Measurements from ENCODE around the gene ZNF236. TPM values are rescaled to one million over a fixed set of nuclear protein-coding genes. Genes with fewer than 3 reads are reported as not detected.

The ZNF236 gene
- total RNA-seq, 2 donors from 2014 or later = 8.3 to 29.0 TPM

DNA sequence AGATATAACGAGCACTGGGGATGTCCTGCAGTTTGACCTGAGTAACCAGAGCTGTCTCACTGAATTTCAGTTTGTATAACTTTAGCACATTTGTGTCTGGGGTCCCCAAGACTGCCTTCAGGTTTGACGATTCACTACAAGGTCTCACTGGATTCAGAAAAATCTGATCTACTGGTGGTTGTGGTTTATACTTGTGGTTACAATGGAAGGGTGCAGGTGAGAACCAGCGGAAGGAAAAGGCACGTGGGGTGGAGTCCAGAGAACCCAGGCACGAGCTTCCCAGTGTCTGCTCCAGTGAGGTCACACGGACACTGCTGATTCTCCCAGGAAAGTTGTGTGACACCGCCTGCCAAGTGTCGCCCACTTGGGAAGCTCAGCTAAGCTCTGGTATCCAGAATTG is 126.0 kb downstream of the ZNF236 start:
- Histone ChIP-seq H3K9me3 (no peaks in the 10 kb centered on the region), H3K4me1 (replicated peaks) (peaks cover 4% of the 10 kb centered on the region), H3K36me3 (peaks cover 0 to 4% of the 10 kb centered on the region in 2 donors), H3K27me3 (replicated peaks; ENCODE audit: insufficient read depth) (no peaks in the 10 kb centered on the region), H3K27ac (no peak overlapping the region), H3K4me3 (no peak overlapping the region)
- 95% methylated on average over 8 of the region's 8 CpGs for WGBS
- TF ChIP-seq POLR2A (IDR thresholded peaks at IDR 0.05) (no peak), POLR2AphosphoS5 (IDR thresholded peaks at IDR 0.05) (no peak)
- TF ChIP-seq, protein P1, sequence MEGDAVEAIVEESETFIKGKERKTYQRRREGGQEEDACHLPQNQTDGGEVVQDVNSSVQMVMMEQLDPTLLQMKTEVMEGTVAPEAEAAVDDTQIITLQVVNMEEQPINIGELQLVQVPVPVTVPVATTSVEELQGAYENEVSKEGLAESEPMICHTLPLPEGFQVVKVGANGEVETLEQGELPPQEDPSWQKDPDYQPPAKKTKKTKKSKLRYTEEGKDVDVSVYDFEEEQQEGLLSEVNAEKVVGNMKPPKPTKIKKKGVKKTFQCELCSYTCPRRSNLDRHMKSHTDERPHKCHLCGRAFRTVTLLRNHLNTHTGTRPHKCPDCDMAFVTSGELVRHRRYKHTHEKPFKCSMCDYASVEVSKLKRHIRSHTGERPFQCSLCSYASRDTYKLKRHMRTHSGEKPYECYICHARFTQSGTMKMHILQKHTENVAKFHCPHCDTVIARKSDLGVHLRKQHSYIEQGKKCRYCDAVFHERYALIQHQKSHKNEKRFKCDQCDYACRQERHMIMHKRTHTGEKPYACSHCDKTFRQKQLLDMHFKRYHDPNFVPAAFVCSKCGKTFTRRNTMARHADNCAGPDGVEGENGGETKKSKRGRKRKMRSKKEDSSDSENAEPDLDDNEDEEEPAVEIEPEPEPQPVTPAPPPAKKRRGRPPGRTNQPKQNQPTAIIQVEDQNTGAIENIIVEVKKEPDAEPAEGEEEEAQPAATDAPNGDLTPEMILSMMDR (IDR thresholded peaks at IDR 0.05) = no peak
- intact Hi-C loops (cut with DNase I) = no loop called here
- DNase-seq (ENCODE audit: low spot score) = no peak

DNA sequence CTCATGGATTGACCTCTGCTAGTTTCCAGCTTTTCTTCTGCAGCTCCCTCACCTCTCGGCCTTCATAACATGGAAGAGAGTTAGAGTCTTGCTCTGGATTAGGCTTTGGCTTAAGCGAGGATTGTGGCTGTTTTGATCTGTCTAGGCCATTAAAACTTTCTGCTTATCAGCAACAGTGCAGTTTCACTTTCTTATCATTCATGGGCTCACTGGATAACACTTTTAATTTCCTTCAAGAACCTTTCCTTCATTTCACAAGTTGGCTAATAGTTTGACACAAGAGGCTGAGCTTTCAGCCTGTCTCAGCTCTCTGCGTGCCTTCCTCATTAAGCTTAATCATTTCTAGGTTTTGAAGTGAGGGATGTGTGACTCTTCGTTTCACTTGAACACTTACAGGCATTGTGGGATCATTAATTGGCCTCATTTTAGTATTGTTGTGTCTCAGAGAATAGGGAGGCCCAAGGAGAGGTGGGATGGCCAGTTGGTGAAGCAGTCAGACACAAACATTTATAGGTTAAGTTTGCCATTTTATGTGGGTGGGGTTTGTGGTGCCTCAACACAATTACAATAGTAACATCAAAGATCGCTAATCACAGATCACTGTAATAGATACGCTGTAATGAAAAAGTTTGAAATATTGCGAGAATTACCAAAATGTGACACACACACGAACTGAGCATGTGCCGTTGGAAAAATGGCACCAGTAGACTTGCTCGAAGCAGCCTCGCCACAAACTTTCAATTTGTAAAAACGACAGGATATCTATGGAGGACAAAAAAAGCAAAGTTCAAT is 129.3 kb downstream of the ZNF236 start:
- H3K27ac ChIP-seq = no peak overlapping the region

DNA sequence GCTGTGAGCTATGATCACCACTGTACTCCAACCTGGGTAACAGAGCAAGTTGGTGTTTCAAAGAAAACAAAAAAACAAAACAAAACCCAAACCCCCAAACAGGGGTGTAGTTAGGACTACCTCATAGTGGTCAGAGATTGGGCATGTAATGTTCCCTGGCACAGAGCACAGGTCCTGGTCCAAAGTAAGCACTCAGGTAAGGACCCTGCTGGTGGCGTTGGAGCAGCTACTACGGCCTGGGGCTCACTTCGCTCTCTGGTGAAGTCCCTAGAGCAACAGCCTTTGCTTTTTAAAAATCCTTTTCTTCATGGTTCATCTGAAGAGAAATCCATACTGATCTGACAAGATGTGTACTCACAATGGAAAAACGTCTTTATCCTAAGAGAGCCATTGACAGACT is 130.4 kb downstream of the ZNF236 start:
- H3K27me3 ChIP-seq (replicated peaks; ENCODE audit: insufficient read depth) = no peaks in the 10 kb centered on the region
- peaks cover 13% of the 10 kb centered on the region for H3K4me1 ChIP-seq (replicated peaks)
- TF ChIP-seq, protein P1 (IDR thresholded peaks at IDR 0.05) = no peak
- TF ChIP-seq POLR2A (IDR thresholded peaks at IDR 0.05) = no peak
- no peak for TF ChIP-seq POLR2AphosphoS5 (IDR thresholded peaks at IDR 0.05)
- no peaks in the 10 kb centered on the region for H3K9me3 ChIP-seq
- 53% methylated on average over 4 of the region's 4 CpGs for WGBS
- peaks cover 0 to 4% of the 10 kb centered on the region in 2 donors for H3K36me3 ChIP-seq
- H3K27ac ChIP-seq = peak overlapping the region; percentile 77 to 86
- DNase-seq (ENCODE audit: low spot score) = peak; percentile 49
- intact Hi-C loops (cut with DNase I) = no loop called here
- no peak overlapping the region for H3K4me3 ChIP-seq

More for the DNA sequence above, 129.3 kb downstream of the ZNF236 start:
- H3K4me1 ChIP-seq (replicated peaks) = peaks cover 8% of the 10 kb centered on the region
- H3K36me3 ChIP-seq = peaks cover 0 to 4% of the 10 kb centered on the region in 2 donors
- WGBS = 92% methylated on average over 12 of the region's 12 CpGs
- intact Hi-C loops (cut with DNase I) = no loop called here
- no peaks in the 10 kb centered on the region for H3K27me3 ChIP-seq (replicated peaks; ENCODE audit: insufficient read depth)
- no peaks in the 10 kb centered on the region for H3K9me3 ChIP-seq
- TF ChIP-seq POLR2A (IDR thresholded peaks at IDR 0.05) = no peak
- DNase-seq (ENCODE audit: low spot score) = no peak
- no peak overlapping the region for H3K4me3 ChIP-seq

DNA sequence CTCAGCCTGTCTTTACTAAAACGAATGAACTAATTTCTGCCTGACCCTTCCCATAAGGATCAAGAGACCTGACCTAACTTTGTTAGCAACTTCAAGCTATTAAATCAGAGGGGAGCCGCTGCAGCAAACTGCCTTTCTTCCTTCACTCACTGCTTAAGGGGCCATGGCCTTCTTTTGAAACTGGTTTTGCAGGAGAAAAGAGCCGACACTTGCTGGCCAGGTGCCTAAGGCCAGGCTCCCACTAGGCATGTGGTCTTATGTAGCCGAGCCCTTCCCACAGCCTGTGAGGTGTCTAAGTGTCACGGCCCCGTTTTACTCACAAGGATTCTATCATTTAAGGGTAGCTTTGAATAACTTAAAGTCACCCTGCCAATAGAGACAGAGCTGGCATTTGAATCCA is 130.8 kb downstream of the ZNF236 start:
- peaks cover 13% of the 10 kb centered on the region for H3K4me1 ChIP-seq (replicated peaks)
- WGBS = 7% methylated on average over 6 of the region's 6 CpGs
- H3K27ac ChIP-seq = peak overlapping the region; percentile 77 to 86

DNA sequence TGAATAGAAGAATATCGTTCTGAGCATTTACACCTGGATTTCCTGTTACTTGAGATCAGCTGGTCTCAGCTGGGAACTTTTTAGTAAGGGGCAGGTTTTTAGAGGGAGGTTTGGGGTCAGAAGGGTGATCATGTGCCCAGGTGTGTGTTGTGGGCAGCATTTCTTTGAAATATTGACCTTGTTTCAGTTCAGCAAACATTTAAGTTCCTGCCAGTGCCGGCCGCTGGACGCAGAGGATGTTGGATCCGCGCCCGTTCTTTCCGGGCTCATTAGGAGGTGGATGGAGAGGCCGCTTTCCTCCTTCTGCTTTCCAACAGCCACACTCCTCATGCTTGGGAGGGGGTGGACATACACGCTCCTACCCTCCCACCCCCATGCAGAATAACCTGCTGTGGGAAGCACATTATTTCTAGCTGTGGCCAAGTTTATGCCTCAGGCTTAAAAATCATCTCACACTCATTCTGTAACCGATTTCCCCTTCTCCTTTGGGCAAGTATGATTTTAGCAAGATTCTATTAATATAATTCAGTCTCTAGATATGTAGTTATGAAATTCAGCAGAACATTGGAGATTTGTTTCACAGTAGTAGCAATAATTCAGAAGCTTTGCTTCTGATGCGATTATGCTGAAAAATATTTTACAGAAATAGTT is 131.4 kb downstream of the ZNF236 start:
- H3K4me1 ChIP-seq (replicated peaks) = peaks cover 17% of the 10 kb centered on the region
- H3K27ac ChIP-seq = peak overlapping the region; percentile 77 to 86
- DNase-seq (ENCODE audit: low spot score) = peak; percentile 91
- no peaks in the 10 kb centered on the region for H3K27me3 ChIP-seq (replicated peaks; ENCODE audit: insufficient read depth)
- intact Hi-C loops (cut with DNase I) = no loop called here
- 38% methylated on average over 12 of the region's 12 CpGs for WGBS
- no peaks in the 10 kb centered on the region for H3K9me3 ChIP-seq
- TF ChIP-seq, protein P1 (IDR thresholded peaks at IDR 0.05) = peak in 1 of 4 experiments; percentile 5
- no peak for TF ChIP-seq POLR2A (IDR thresholded peaks at IDR 0.05)
- TF ChIP-seq POLR2AphosphoS5 (IDR thresholded peaks at IDR 0.05) = peak; percentile 81
- H3K36me3 ChIP-seq = peaks cover 0 to 1% of the 10 kb centered on the region in 2 donors
- no peak overlapping the region for H3K4me3 ChIP-seq

More for the DNA sequence above, 130.8 kb downstream of the ZNF236 start:
- Histone ChIP-seq H3K27me3 (replicated peaks; ENCODE audit: insufficient read depth) (no peaks in the 10 kb centered on the region), H3K36me3 (peaks cover 0 to 4% of the 10 kb centered on the region in 2 donors), H3K9me3 (no peaks in the 10 kb centered on the region), H3K4me3 (no peak overlapping the region)
- peak; percentile 58 for DNase-seq (ENCODE audit: low spot score)
- intact Hi-C loops (cut with DNase I) = no loop called here
- TF ChIP-seq POLR2AphosphoS5 (IDR thresholded peaks at IDR 0.05) (no peak), POLR2A (IDR thresholded peaks at IDR 0.05) (no peak)
- TF ChIP-seq, protein P1 (IDR thresholded peaks at IDR 0.05) = no peak
